Fibroblast of villous mesenchyme (primary cell): ENCODE measurements around the gene PROK1. TPM values are rescaled to one million over a fixed set of nuclear protein-coding genes. Genes with fewer than 3 reads are reported as not detected.

Experiments used
- DNase-seq: peaks from one replicate; pipeline ENCODE4 v3.0.0-alpha.2; 2010; ENCODE audit warnings: low read depth
- H3K4me3 ChIP-seq: 2 replicates; pipeline ENCODE4 v1.5.1; 2011; ENCODE audit warnings: low read depth, mild to moderate bottlenecking, low read length
- total RNA-seq: library from RNA; depleted of rRNA; stranded (reverse); fragments of >200 nt; gene quantifications from 2 replicates; pipeline ENCODE4 v1.2.3, GENCODE V29; 2012
- TF ChIP-seq, protein P1 (sequence below): IDR thresholded peaks from 2 replicates; pipeline ENCODE4 v1.5.1; 2012; ENCODE audit warnings: low read depth, mild to moderate bottlenecking, low read length; ENCODE audit not compliant: insufficient read depth

Gene PROK1
- total RNA-seq, 1 donor = not detected

DNA sequence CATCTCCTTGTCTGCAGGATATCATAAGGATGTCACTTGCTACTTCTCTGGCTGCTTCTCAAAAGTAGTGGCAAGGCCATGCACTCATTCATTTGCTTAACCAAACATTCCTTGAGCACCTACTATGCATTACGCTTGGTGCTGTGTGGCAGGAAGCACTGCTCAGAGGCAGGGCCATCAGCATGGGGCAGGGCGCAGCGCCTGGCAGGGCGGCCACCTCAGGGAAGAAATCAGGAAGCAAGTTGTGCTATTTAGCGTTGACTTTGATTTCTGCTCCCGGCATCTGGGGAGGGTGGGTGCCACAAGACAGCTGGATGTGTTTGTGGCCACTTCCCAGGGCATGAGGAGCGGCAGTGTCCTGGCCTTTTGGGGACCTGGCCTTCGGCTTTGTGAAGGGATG, 27.9 kb downstream of the PROK1 start:
- H3K4me3 ChIP-seq = no peak overlapping the region
- TF ChIP-seq, protein P1, sequence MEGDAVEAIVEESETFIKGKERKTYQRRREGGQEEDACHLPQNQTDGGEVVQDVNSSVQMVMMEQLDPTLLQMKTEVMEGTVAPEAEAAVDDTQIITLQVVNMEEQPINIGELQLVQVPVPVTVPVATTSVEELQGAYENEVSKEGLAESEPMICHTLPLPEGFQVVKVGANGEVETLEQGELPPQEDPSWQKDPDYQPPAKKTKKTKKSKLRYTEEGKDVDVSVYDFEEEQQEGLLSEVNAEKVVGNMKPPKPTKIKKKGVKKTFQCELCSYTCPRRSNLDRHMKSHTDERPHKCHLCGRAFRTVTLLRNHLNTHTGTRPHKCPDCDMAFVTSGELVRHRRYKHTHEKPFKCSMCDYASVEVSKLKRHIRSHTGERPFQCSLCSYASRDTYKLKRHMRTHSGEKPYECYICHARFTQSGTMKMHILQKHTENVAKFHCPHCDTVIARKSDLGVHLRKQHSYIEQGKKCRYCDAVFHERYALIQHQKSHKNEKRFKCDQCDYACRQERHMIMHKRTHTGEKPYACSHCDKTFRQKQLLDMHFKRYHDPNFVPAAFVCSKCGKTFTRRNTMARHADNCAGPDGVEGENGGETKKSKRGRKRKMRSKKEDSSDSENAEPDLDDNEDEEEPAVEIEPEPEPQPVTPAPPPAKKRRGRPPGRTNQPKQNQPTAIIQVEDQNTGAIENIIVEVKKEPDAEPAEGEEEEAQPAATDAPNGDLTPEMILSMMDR = no peak
- no peak for DNase-seq

DNA sequence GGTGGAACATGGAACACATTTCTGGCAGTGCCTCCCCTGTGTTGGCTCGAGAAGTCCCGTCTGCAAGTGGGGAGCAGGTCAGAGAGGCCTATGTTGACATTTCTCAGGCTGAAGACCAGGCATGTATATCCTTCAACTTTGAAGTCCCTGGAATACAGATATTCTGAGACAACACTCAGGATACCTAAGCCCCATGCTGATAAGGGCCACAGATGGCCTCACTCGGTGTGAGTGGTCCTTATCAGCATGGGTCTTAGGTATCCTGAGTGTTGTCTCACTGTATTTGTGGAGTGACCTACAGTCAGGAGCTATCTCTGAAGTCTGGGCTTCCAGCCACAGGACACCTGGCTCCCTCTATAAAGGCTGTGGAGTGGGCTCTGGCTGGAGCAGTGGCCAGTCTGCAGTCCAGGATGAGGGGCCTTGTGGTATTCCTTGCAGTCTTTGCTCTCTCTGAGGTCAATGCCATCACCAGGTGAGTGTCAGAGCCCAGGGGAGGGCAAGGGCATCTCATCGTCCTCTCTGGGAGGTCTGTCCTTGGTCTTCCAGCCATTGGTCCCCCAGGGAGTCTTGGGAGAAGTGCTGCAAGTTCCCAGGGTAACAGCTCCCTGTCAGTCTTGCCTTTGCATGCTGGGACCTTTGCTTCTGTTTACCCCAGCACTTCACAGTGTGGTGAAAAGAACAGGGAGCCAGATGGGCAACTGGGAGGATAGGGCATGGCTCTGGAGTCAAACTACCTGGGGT, 29.6 kb downstream of the PROK1 start:
- DNase-seq = no peak
- TF ChIP-seq, protein P1 = no peak
- H3K4me3 ChIP-seq = no peak overlapping the region

DNA sequence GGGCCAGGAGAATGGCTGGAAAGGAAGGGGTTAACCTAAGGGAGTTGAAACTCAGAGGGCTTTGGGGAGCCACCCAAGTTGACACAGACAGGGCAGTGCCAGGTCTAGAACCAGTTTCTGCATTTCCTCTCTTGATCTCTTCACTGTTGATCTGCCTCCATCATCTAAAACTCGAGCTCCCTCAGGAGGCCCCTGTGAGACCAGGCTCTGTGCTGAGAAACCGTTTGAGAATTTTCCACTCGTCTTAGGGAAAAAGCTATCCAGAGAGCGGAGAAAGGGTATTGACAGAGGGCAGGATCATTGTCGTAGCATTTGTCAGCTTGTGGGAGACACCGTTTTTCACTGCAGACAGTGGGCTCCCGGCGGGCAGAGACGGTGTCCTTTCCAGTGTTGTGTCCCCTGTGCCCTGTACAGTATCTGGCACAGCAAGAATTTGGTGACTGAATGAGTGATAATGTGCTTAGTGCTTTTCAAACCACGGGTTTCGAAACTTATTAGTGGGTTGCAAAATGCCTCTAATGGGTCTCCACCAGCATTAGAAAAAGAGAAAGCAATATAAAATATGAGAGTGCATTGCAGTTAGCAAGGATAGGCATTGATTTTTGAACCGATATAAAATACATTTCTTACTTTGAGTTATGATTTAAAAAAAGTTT, 31.1 kb downstream of the PROK1 start:
- TF ChIP-seq, protein P1 = no peak
- peak; percentile 57 for DNase-seq
- no peak overlapping the region for H3K4me3 ChIP-seq

DNA sequence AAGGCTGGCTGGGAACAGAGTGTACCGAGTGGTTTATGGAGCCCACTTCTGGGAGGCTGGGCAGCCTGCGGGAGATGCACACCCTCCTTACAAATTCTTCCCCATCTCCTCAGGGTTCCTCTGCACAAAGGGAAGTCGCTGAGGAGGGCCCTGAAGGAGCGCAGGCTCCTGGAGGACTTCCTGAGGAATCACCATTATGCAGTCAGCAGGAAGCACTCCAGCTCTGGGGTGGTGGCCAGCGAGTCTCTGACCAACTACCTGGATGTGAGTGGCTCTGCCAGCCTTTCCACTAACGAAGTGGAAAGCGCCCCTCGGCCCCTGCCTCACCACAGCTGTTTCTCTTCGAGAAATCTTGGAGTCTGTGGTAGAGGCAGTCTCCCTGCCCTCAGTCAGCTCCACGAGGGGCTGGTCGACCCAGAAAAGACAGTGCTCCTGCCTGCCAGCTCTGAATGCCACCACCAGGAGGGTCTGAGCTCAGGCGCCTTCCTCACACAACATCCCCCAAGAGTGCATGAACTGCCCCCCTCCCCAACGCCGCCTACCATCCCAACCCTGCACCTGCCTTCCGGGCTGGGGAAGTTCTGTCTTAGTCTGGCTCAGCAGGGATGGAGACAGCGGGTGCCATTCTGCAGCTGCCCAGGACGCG, 31.8 kb downstream of the PROK1 start:
- no peak for DNase-seq
- TF ChIP-seq, protein P1 = no peak
- no peak overlapping the region for H3K4me3 ChIP-seq

DNA sequence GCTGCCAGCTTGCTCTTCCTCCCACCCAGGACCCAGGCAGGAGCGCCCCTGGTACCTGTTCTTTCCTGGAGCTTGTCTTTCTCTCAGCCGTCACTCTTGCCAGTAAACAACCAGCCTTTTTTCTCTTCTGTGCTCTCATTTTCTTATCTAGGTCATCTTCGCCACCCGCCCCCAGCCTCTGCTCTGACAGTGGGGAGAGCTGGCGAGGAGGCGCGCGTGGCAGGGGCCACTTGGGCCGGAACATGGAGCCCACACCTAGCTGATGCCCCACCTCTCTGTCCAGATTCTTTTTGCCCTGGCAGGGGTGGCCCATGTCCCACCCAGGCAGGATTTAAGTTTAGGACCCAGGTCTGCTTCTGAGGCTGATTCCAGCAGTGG, 32.3 kb downstream of the PROK1 start:
- H3K4me3 ChIP-seq = no peak overlapping the region
- DNase-seq = no peak
- TF ChIP-seq, protein P1 = no peak

DNA sequence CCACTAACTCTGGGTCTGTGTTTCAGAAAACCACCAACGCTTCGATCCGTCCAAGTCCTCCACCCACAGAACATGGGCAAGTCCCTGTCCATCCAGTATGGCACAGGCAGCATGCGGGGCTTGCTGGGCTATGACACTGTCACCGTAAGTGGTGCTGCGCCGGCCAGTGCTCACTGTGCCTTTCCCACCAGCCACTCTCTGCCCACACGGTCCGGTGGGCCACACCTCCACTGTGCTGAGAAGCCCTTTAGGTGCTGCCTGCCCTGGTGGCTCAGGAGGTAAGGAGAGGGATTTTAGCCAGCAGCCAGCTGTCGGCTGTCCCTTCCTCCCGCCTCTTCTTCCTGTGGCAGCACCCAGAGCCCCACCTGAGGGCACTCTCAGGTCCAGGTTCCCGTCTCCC, 33.9 kb downstream of the PROK1 start:
- DNase-seq = no peak
- no peak overlapping the region for H3K4me3 ChIP-seq
- TF ChIP-seq, protein P1 = no peak
